GM18507 (cell line): ENCODE results near the gene TOB1.

ENCODE experiments used
- DNase-seq: peaks from one replicate; pipeline ENCODE4 v3.0.0; 2011; ENCODE audit warnings: low read depth; ENCODE audit not compliant: insufficient read length; ENCODE audit errors: extremely low spot score
- FAIRE-seq: peaks from 2 replicates; lab custom pipeline; 2011; peaks lifted over from hg19 to GRCh38; lab: Jason Lieb, UNC

TOB1 gene

GRCh38 chr17:50866261-50866949 is at the start of gene TOB1:
Gene TOB1, minus strand, starts transcription at chr17:50866354. Its CDS starts 2,337 bp downstream, at chr17:50864017.
- peak; percentile 86 for DNase-seq
- FAIRE-seq: peak; percentile 85

- FAIRE-seq (no peak), DNase-seq (no peak)
Measured at GRCh38 chr17:50914505-50915063, 48.4 kb upstream of the TOB1 start.

GRCh38 chr17:50913120-50913519 is 47.0 kb upstream of the TOB1 start:
- FAIRE-seq: no peak
- no peak for DNase-seq

GRCh38 chr17:50911890-50912289 is 45.7 kb upstream of the TOB1 start:
- no peak for FAIRE-seq
- DNase-seq: no peak

- FAIRE-seq (no peak), DNase-seq (no peak)
Measured at GRCh38 chr17:50911450-50911849, 45.3 kb upstream of the TOB1 start.

- no peak for DNase-seq
- FAIRE-seq: no peak
Measured at GRCh38 chr17:50909765-50910605, 43.8 kb upstream of the TOB1 start.

- FAIRE-seq (no peak), DNase-seq (no peak)
Measured at GRCh38 chr17:50908860-50909764, 43.0 kb upstream of the TOB1 start.

GRCh38 chr17:50908140-50908859 is 42.1 kb upstream of the TOB1 start:
- DNase-seq (no peak), FAIRE-seq (no peak)

- DNase-seq (no peak), FAIRE-seq (no peak)
Measured at GRCh38 chr17:50906443-50906842, 40.3 kb upstream of the TOB1 start.

- FAIRE-seq (no peak), DNase-seq (no peak)
Measured at GRCh38 chr17:50905460-50905803, 39.3 kb upstream of the TOB1 start.

- FAIRE-seq (no peak), DNase-seq (no peak)
Measured at GRCh38 chr17:50904518-50905459, 38.6 kb upstream of the TOB1 start.

GRCh38 chr17:50903604-50904517 is 37.7 kb upstream of the TOB1 start:
- FAIRE-seq (no peak), DNase-seq (no peak)

GRCh38 chr17:50902372-50903353 is 36.5 kb upstream of the TOB1 start:
- no peak for FAIRE-seq
- DNase-seq: no peak

- no peak for DNase-seq
- no peak for FAIRE-seq
Measured at GRCh38 chr17:50900383-50900892, 34.3 kb upstream of the TOB1 start.

GRCh38 chr17:50899559-50900319 is 33.6 kb upstream of the TOB1 start:
- no peak for DNase-seq
- no peak for FAIRE-seq
